ENCODE results near the gene SLC19A1. TPM values are rescaled to one million over a fixed set of nuclear protein-coding genes. Genes with fewer than 3 reads are reported as not detected.

The SLC19A1 gene
- 29.8 TPM for polyA plus RNA-seq (2013, experiment 1 of 4)
- polyA plus RNA-seq (2013, experiment 2 of 4) = 30.6 TPM
- polyA plus RNA-seq (2013, experiment 3 of 4) = 18.4 TPM
- 21.7 TPM for polyA plus RNA-seq (2013, experiment 4 of 4)

- Histone ChIP-seq H3K4me1 (ENCODE audit: control insufficient read depth, insufficient read depth, low read length) (peaks cover 20% of the 10 kb centered on the region), H3K36me3 (ENCODE audit: control insufficient read depth, insufficient read depth, low read length) (no peaks in the 10 kb centered on the region), H3K9me3 (ENCODE audit: control insufficient read depth, low read length) (no peaks in the 10 kb centered on the region), H3K27ac (ENCODE audit: insufficient read depth, low read depth, low read length, poor library complexity, severe bottlenecking) (no peak within 1 kb of the TSS), H3K4me3 (ENCODE audit: insufficient read depth, low read depth, low read length) (peak within 1 kb of the TSS; percentile 61), H3K27me3 (ENCODE audit: control insufficient read depth, insufficient read depth, low read length, poor library complexity, severe bottlenecking) (no peaks in the 10 kb centered on the region)
- WGBS, 2 experiments = 0% methylated on average over 59 of the region's 59 CpGs
Measured at GRCh38 chr21:45542242-45542666, at the start of gene SLC19A1. SLC19A1 (minus strand) TSS chr21:45542440; CDS start chr21:45537959, 4,481 bp downstream.

- WGBS, 2 experiments = 89 to 92% methylated on average over 9 of the region's 9 CpGs
- Histone ChIP-seq H3K4me3 (ENCODE audit: insufficient read depth, low read depth, low read length) (no peak overlapping the region), H3K36me3 (ENCODE audit: control insufficient read depth, insufficient read depth, low read length) (no peaks in the 10 kb centered on the region), H3K4me1 (ENCODE audit: control insufficient read depth, insufficient read depth, low read length) (no peaks in the 10 kb centered on the region), H3K27me3 (ENCODE audit: control insufficient read depth, insufficient read depth, low read length, poor library complexity, severe bottlenecking) (peaks cover 36% of the 10 kb centered on the region), H3K9me3 (ENCODE audit: control insufficient read depth, low read length) (peaks cover 1% of the 10 kb centered on the region), H3K27ac (ENCODE audit: insufficient read depth, low read depth, low read length, poor library complexity, severe bottlenecking) (no peak overlapping the region)
Measured at GRCh38 chr21:45591619-45592207, 49.5 kb upstream of the SLC19A1 start.

- Histone ChIP-seq H3K27me3 (ENCODE audit: control insufficient read depth, insufficient read depth, low read length, poor library complexity, severe bottlenecking) (peaks cover 36% of the 10 kb centered on the region), H3K36me3 (ENCODE audit: control insufficient read depth, insufficient read depth, low read length) (no peaks in the 10 kb centered on the region), H3K9me3 (ENCODE audit: control insufficient read depth, low read length) (peaks cover 3% of the 10 kb centered on the region), H3K4me3 (ENCODE audit: insufficient read depth, low read depth, low read length) (peak overlapping the region; percentile 28), H3K4me1 (ENCODE audit: control insufficient read depth, insufficient read depth, low read length) (no peaks in the 10 kb centered on the region), H3K27ac (ENCODE audit: insufficient read depth, low read depth, low read length, poor library complexity, severe bottlenecking) (no peak overlapping the region)
- 32 to 37% methylated on average over 52 to 53 of the region's 53 CpGs for WGBS, 2 experiments
Measured at GRCh38 chr21:45590726-45591618, 48.7 kb upstream of the SLC19A1 start.

GRCh38 chr21:45590246-45590725 is 48.0 kb upstream of the SLC19A1 start:
- H3K9me3 ChIP-seq (ENCODE audit: control insufficient read depth, low read length) = peaks cover 3% of the 10 kb centered on the region
- no peak overlapping the region for H3K27ac ChIP-seq (ENCODE audit: insufficient read depth, low read depth, low read length, poor library complexity, severe bottlenecking)
- no peaks in the 10 kb centered on the region for H3K36me3 ChIP-seq (ENCODE audit: control insufficient read depth, insufficient read depth, low read length)
- no peaks in the 10 kb centered on the region for H3K4me1 ChIP-seq (ENCODE audit: control insufficient read depth, insufficient read depth, low read length)
- H3K27me3 ChIP-seq (ENCODE audit: control insufficient read depth, insufficient read depth, low read length, poor library complexity, severe bottlenecking) = peaks cover 36% of the 10 kb centered on the region
- H3K4me3 ChIP-seq (ENCODE audit: insufficient read depth, low read depth, low read length) = peak overlapping the region; percentile 50
- 5 to 6% methylated on average over 37 to 46 of the region's 46 CpGs for WGBS, 2 experiments

GRCh38 chr21:45589686-45590245 is 47.5 kb upstream of the SLC19A1 start:
- Histone ChIP-seq H3K4me3 (ENCODE audit: insufficient read depth, low read depth, low read length) (peak overlapping the region; percentile 50), H3K27me3 (ENCODE audit: control insufficient read depth, insufficient read depth, low read length, poor library complexity, severe bottlenecking) (peaks cover 36% of the 10 kb centered on the region), H3K4me1 (ENCODE audit: control insufficient read depth, insufficient read depth, low read length) (no peaks in the 10 kb centered on the region), H3K27ac (ENCODE audit: insufficient read depth, low read depth, low read length, poor library complexity, severe bottlenecking) (no peak overlapping the region), H3K9me3 (ENCODE audit: control insufficient read depth, low read length) (peaks cover 3% of the 10 kb centered on the region), H3K36me3 (ENCODE audit: control insufficient read depth, insufficient read depth, low read length) (no peaks in the 10 kb centered on the region)
- WGBS, 2 experiments = 44 to 47% methylated on average over 41 of the region's 41 CpGs

- WGBS, 2 experiments = 89 to 94% methylated on average over 5 of the region's 5 CpGs
Measured at GRCh38 chr21:45588871-45589491, 46.7 kb upstream of the SLC19A1 start.

GRCh38 chr21:45588086-45588825 is 46.0 kb upstream of the SLC19A1 start:
- Histone ChIP-seq H3K4me3 (ENCODE audit: insufficient read depth, low read depth, low read length) (no peak overlapping the region), H3K9me3 (ENCODE audit: control insufficient read depth, low read length) (peaks cover 5% of the 10 kb centered on the region)
- WGBS, 2 experiments = 84 to 87% methylated on average over 9 to 10 of the region's 10 CpGs

More at GRCh38 chr21:45588871-45589491, 46.7 kb upstream of the SLC19A1 start:
- H3K27me3 ChIP-seq (ENCODE audit: control insufficient read depth, insufficient read depth, low read length, poor library complexity, severe bottlenecking) = peaks cover 36% of the 10 kb centered on the region
- H3K27ac ChIP-seq (ENCODE audit: insufficient read depth, low read depth, low read length, poor library complexity, severe bottlenecking) = no peak overlapping the region
- no peak overlapping the region for H3K4me3 ChIP-seq (ENCODE audit: insufficient read depth, low read depth, low read length)
- no peaks in the 10 kb centered on the region for H3K4me1 ChIP-seq (ENCODE audit: control insufficient read depth, insufficient read depth, low read length)
- H3K9me3 ChIP-seq (ENCODE audit: control insufficient read depth, low read length) = peaks cover 3% of the 10 kb centered on the region
- no peaks in the 10 kb centered on the region for H3K36me3 ChIP-seq (ENCODE audit: control insufficient read depth, insufficient read depth, low read length)

GRCh38 chr21:45586289-45586858 is 44.1 kb upstream of the SLC19A1 start:
- Histone ChIP-seq H3K27me3 (ENCODE audit: control insufficient read depth, insufficient read depth, low read length, poor library complexity, severe bottlenecking) (peaks cover 29% of the 10 kb centered on the region), H3K9me3 (ENCODE audit: control insufficient read depth, low read length) (peaks cover 5% of the 10 kb centered on the region), H3K36me3 (ENCODE audit: control insufficient read depth, insufficient read depth, low read length) (no peaks in the 10 kb centered on the region), H3K27ac (ENCODE audit: insufficient read depth, low read depth, low read length, poor library complexity, severe bottlenecking) (no peak overlapping the region), H3K4me3 (ENCODE audit: insufficient read depth, low read depth, low read length) (no peak overlapping the region), H3K4me1 (ENCODE audit: control insufficient read depth, insufficient read depth, low read length) (no peaks in the 10 kb centered on the region)
- WGBS, 2 experiments = 87 to 90% methylated on average over 5 of the region's 5 CpGs

More at GRCh38 chr21:45588086-45588825, 46.0 kb upstream of the SLC19A1 start:
- Histone ChIP-seq H3K36me3 (ENCODE audit: control insufficient read depth, insufficient read depth, low read length) (no peaks in the 10 kb centered on the region), H3K4me1 (ENCODE audit: control insufficient read depth, insufficient read depth, low read length) (no peaks in the 10 kb centered on the region), H3K27me3 (ENCODE audit: control insufficient read depth, insufficient read depth, low read length, poor library complexity, severe bottlenecking) (peaks cover 36% of the 10 kb centered on the region), H3K27ac (ENCODE audit: insufficient read depth, low read depth, low read length, poor library complexity, severe bottlenecking) (no peak overlapping the region)

GRCh38 chr21:45584786-45585185 is 42.5 kb upstream of the SLC19A1 start:
- WGBS, 2 experiments = 88% methylated on average over 4 of the region's 4 CpGs
- Histone ChIP-seq H3K27me3 (ENCODE audit: control insufficient read depth, insufficient read depth, low read length, poor library complexity, severe bottlenecking) (peaks cover 18% of the 10 kb centered on the region), H3K9me3 (ENCODE audit: control insufficient read depth, low read length) (peaks cover 5% of the 10 kb centered on the region), H3K36me3 (ENCODE audit: control insufficient read depth, insufficient read depth, low read length) (no peaks in the 10 kb centered on the region), H3K27ac (ENCODE audit: insufficient read depth, low read depth, low read length, poor library complexity, severe bottlenecking) (no peak overlapping the region), H3K4me1 (ENCODE audit: control insufficient read depth, insufficient read depth, low read length) (no peaks in the 10 kb centered on the region), H3K4me3 (ENCODE audit: insufficient read depth, low read depth, low read length) (no peak overlapping the region)

Measured in ectodermal cell (in vitro differentiated cells).